Measurements from ENCODE around the gene EIF4E.

DNA sequence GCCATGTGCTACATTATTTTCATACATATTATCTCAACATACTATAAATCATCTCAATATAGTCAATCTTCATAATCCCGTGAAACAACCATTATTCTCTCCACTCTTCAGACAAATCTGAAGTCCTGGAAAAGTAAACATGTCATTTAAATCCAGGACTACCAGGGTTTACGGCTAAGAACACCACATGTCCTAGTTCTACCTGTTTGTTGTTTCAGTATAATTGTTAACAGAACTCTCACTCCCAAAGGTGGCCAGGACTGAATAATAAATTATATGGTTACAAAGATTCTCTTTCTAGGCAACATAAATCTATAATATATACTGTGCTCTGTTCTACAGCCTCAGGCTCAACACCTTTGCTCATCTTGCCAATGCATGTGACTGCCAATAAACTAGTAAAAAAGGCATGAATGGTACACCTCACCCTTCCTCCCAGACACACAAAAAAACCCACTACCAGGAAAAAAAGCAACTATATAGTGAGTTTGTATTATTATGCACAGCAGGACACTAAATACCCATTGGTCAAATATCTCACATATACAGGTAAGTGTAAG, 20.1 kb downstream of the EIF4E start:
- TF ChIP-seq POLR2A (IDR thresholded peaks at IDR 0.05; ENCODE audit: low read depth, low read length) (no peak), POLR2AphosphoS5 (IDR thresholded peaks at IDR 0.05; ENCODE audit: low read depth, low read length) (no peak), TAF1 (IDR thresholded peaks at IDR 0.05; ENCODE audit: low read depth, low read length) (no peak), POU2F2 (IDR thresholded peaks at IDR 0.05; ENCODE audit: low read depth, low read length) (no peak)
